GM18526 (cell line): ENCODE data around the gene SYNRG.

Experiments
- POLR2A ChIP-seq: IDR thresholded peaks from 3 replicates; pipeline ENCODE4 v1.6.1; 2011; ENCODE audit not compliant: insufficient read length; ENCODE audit errors: extremely low read depth

SYNRG gene

DNA sequence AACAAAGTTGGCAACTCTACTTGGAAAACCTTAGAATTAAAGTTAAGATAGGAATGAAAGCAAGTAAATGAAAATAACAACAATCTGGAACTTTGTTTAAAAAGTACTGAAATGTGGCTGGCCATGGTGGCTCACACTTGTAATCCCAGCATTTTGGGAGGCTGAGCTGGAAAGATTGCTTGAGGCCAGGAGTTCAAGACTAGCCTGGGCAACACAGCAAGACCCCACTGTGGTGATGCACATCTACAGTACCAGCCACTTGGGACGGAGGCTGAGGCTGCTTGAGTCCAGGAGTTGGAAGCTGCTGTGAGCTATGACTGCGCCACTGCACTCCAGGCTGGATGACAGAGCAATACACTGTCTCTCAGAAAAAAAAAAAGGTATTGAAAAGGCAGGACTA, 51.7 kb downstream of the SYNRG start:
- TF ChIP-seq POLR2A: no peak

DNA sequence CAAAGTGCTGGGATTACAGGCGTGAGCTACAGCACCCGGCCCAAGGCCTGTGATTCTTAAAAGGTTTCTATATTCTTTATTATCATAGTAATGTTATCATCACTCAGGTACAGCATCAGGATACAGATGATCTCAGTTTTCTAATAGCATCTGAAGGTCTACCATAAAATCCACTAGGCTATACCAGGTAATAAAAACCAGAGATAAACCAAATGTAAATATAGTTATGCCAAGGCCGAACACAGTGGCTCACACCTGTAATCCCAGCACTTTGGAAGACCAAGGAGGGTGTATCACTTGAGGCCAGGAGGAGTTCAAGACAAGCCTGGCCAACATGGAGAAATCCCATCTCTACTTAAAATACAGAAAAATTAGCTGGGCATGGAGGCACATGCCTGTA, 53.8 kb downstream of the SYNRG start:
- no peak for TF ChIP-seq POLR2A

GRCh38 chr17:37553401-37553966, 55.7 kb downstream of the SYNRG start:
- no peak for TF ChIP-seq POLR2A

GRCh38 chr17:37551788-37552187, 57.4 kb downstream of the SYNRG start:
- no peak for TF ChIP-seq POLR2A

DNA sequence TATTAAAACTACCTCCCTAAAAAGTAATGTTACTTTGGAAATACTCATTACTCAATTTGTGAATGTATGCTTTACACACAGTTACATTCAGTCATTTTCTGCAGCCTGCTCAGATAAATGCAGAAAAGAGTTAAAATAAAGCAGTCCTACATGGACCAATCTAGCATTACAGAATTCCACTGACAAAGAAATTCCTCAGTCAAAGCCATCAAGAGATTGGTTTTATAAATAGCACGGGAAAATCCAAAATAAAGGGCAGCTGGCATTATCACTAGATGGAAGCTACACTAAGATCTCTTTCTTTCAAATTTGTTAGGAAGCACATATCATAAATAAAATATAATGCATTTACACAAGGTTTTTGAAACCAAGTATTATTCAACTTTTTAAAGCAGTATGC, 61.2 kb downstream of the SYNRG start:
- no peak for TF ChIP-seq POLR2A

DNA sequence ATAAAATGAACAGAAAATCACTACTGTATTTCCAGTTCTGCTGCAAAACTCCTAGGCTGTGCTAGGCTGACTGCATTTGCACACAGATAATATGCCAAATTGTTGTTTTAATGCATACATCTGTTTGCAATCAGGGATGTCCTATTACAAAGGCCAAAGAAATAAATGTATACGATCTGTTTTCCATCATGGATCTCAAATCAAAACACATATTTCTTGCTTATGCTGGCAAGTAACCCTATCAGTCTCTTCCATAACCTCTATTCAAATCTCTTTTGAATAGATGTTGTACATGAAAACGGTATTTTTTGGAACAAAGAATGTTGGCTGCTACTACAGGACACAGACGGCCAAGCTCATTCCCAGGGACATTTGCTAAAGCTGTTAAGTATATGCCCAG, 62.9 kb downstream of the SYNRG start:
- no peak for TF ChIP-seq POLR2A

DNA sequence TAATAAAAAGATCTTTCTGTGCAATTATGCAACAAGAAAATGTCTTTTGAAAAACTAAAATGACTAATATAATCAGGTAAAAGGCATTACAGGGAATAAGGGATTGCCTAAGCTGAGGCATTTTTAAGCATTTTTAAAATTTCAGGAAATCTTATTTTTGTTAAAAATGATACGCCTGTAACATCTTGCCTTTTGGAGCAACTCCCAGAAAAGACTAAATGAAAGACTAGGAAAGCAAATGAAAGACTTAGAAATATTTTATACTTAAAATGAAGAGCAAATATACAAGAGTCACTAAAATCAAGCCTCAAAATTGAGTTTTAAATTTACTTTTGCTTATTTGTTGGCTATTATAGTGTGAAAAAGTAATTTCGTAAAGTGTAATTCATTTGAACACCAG, 63.7 kb downstream of the SYNRG start:
- no peak for TF ChIP-seq POLR2A

- no peak for TF ChIP-seq POLR2A
Observed at GRCh38 chr17:37543637-37544052, 65.6 kb downstream of the SYNRG start.

GRCh38 chr17:37541880-37542660, 67.1 kb downstream of the SYNRG start:
- no peak for TF ChIP-seq POLR2A

DNA sequence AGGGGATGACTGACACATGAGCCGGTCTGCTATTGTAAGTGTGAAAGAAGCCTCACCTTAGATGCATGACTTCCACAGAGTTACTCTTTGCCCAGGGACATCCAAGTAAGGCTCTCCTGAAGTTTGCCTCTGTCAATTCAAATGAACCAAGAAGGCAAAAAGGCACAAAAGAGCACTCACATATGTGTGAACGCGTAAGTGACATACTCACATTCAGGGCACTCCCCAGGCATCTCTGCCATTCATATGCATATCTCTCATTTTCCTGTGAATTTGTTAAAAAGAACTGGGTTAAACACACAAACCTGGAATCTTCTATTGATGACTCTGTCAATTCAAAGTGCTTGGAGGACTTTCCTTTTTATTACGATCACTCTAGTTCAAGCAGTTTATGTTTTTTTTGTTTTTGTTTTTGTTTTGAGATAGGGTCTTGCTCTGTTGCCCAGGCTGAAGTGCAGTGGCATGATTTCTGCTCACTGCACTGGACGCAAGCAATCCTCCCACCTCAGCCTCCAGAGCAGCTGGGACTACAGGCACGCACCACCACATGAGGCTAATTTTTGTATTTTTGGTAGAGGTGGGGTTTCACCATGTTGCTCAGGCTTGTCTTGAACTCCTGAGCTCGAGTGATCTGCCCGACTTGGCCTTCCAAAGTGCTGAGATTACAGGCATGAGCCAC, 70.1 kb downstream of the SYNRG start:
- TF ChIP-seq POLR2A: no peak

GRCh38 chr17:37535906-37536305, 73.3 kb downstream of the SYNRG start:
- no peak for TF ChIP-seq POLR2A

DNA sequence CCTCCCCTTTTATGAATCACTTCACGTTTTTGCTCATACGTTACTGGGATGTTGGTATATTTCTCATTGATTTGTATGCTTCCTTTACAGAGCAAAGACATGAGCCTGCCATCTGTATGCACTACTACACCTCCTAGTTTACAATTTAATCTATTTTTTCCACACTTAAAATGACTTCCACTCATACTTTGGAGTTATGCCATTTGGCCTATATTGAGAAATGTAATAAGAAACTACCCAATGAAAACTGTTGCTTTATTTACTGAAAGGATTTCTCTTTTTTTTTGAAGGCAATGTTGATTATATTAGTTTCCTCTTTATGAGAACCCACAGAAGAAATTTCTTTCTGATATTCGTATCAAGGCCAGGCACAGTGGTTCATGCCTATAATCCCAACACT, 76.5 kb downstream of the SYNRG start:
- TF ChIP-seq POLR2A: no peak

GRCh38 chr17:37530420-37530819, 78.8 kb downstream of the SYNRG start:
- TF ChIP-seq POLR2A: no peak

GRCh38 chr17:37527249-37527851, 81.9 kb downstream of the SYNRG start:
- no peak for TF ChIP-seq POLR2A

GRCh38 chr17:37523715-37524219, 85.5 kb downstream of the SYNRG start:
- no peak for TF ChIP-seq POLR2A

DNA sequence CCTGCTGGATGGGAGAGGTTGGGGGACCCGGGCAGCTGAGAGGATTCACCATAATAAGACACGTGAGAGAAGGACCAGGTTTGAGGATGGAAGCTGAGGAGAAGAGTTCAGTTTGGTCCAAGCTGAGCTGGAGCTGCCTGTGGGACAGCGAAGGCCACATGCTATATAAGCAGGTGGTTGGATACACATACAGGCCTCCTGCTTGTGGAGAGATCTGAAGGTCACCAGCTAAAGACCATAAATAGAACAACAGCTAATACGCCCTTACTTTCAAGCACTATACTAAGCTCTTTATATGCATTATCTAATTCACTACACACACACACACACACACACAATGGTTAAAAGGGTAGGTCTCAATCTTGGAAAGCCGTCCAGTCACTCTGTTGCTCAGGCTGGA, 87.4 kb downstream of the SYNRG start:
- TF ChIP-seq POLR2A: no peak
